Peyer's patch (tissue), 4 donors: Measurements from ENCODE around the gene MPPED1.

Source experiments
- CTCF ChIP-seq, 6 experiments: fragments of 450-650 bp in 4 of 6; fragments of 200-600 bp in 2 of 6; sonication (generic) in 1 of 6; IDR thresholded peaks; one replicate each; pipeline ENCODE4 v1.5.1; 2017 to 2019; ENCODE audit warnings: antibody characterized with exemption in 6 of 6, mild to moderate bottlenecking in 3 of 6, moderate library complexity in 1 of 6
- POLR2A ChIP-seq, 2 donors: fragments of 450-650 bp; IDR thresholded peaks; one replicate each; pipeline ENCODE4 v1.5.1; 2017; ENCODE audit warnings: antibody characterized with exemption in 2 of 2, mild to moderate bottlenecking in 2 of 2, moderate library complexity in 2 of 2

- TF ChIP-seq CTCF (IDR thresholded peaks at IDR 0.05) (no peak), POLR2A (IDR thresholded peaks at IDR 0.05) (no peak)
Measured at GRCh38 chr22:43465291-43466015, 53.6 kb downstream of the MPPED1 start.
